ENCODE results near the gene PLEKHA6.

The PLEKHA6 gene, protein sequence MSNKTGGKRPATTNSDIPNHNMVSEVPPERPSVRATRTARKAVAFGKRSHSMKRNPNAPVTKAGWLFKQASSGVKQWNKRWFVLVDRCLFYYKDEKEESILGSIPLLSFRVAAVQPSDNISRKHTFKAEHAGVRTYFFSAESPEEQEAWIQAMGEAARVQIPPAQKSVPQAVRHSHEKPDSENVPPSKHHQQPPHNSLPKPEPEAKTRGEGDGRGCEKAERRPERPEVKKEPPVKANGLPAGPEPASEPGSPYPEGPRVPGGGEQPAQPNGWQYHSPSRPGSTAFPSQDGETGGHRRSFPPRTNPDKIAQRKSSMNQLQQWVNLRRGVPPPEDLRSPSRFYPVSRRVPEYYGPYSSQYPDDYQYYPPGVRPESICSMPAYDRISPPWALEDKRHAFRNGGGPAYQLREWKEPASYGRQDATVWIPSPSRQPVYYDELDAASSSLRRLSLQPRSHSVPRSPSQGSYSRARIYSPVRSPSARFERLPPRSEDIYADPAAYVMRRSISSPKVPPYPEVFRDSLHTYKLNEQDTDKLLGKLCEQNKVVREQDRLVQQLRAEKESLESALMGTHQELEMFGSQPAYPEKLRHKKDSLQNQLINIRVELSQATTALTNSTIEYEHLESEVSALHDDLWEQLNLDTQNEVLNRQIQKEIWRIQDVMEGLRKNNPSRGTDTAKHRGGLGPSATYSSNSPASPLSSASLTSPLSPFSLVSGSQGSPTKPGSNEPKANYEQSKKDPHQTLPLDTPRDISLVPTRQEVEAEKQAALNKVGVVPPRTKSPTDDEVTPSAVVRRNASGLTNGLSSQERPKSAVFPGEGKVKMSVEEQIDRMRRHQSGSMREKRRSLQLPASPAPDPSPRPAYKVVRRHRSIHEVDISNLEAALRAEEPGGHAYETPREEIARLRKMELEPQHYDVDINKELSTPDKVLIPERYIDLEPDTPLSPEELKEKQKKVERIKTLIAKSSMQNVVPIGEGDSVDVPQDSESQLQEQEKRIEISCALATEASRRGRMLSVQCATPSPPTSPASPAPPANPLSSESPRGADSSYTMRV

DNA sequence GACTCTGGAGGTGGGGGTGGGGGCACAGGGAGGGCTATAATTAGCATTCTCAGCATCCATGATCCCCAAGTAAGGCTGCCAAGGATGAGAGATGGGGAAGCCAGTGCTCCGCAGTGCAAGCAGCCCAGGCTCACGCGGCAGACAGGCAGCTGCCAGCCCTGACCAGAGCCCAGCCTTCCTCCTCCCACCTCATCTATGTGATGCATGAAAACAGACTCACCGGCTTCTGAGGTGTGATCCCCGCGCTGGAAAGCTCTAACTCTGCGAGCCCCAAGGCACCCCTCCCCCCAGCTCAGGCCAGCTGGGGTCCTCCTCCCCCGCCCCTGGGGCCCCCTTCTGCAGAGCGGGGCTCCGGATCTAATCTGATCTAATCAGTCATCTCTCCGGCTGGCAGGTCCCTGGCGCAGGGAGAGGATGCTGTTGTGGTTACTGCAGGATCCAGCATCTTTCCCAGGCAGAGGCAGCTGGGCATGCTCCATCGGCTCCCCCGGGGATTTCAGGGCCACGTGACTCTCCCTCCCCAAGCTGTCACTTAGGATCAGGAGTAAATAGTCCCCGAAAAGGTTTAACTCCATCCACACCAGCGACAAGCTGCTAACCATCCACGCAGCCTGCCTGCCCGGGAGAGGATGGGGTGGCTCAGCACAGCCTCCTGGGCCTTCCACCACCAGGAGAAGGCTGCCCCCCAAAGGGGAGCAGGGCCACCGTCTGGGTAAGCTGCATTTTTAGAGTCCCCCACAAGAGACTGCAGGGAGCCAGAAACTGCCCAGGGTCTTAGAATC is at the start of gene PLEKHA6:
Gene PLEKHA6 (minus strand): TSS at position 456 of the 782 bp plus-strand sequence. CDS start 86,202 bp downstream, outside the sequence.
- DNase-seq (ENCODE audit: low read depth in 2 of 2, low spot score in 1 of 2): no peak

DNA sequence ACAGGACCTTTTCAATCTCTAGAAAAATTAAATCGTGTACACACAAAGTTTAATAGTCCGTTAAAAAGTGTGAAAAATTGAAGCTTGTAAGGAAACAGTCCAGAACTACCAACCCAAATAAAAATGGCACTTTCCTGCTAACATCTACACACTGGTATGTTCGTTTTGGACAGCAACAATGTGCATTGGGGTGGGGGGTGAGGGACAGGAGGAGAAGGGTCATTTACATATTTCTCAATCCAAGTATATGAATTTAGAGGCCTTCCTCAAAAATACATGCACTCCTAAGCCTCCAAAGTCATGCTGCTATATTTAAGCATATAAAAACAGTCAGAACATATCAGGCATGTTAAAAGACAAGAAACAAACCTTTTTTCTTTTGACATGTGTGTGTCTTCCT is 49.4 kb upstream of the PLEKHA6 start:
- no peak for DNase-seq (ENCODE audit: low read depth in 2 of 2, low spot score in 1 of 2)

DNA sequence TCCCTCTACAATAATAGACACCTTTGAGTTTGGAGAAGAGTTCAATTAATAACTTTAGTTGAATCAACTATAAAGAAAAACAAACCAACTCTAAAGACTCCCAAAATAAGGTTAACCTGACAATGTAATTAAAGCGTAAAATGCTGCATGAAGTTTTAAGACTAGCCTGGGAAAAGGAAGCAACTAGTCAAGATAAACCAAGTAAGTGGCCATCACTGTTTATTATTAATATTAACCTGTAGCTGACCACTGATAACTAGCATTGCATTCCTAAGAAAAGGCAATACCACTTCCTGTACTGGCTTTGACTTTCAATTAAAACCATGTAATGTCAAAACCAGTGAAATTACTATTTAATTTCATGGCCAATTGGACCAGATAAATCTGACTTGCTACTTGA is 48.9 kb upstream of the PLEKHA6 start:
- no peak for DNase-seq (ENCODE audit: low read depth in 2 of 2, low spot score in 1 of 2)

DNA sequence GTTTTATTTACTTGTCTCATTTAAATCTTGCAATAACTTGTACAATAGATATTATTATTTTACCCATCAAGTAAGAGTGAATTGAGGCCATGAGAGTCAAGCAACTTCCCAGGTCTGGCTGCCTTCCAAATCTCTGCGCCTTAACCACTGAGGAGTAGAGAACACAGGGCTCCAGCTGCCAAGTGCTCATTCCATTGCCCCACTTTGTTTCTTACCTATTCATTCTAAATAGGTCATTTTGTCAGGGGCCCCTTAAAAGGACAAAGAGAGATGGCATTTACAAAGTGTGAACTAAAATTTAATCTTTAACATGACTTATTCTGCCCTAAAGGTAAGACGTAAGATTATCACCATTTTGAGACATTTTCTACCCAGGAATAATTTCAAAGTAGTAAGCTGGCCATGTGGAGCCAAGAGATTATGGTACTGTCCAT is 48.4 kb upstream of the PLEKHA6 start:
- no peak for DNase-seq (ENCODE audit: low read depth in 2 of 2, low spot score in 1 of 2)

DNA sequence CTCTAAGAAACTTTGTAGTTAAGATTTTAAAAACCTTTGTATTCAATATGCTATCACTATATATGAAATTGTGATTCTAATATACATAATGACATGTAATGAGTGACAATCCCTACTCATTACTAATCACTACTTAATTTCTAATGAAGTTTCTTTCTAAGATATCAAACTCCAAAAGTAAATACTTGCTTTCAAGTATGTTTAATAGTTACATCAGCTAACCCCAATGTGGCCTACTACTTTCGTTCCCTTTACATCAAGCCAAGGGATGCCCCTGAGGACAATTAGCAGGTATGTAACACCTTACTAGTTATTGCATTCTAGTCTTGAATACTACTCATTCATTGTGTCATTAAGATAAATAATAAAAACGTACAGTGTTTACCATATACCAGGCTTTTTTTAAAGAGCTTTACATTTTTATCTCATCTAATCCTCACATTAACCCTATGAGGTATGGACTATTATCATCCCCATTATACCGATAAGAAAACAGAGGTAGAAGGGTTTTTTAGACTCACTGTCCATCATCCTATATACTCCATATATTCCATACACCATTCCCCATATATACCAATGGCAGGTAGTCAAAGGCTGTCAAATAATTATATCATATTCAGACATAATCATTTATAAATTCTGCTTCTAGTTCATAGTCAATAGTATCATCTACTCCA is 47.7 kb upstream of the PLEKHA6 start:
- no peak for DNase-seq (ENCODE audit: low read depth in 2 of 2, low spot score in 1 of 2)

DNA sequence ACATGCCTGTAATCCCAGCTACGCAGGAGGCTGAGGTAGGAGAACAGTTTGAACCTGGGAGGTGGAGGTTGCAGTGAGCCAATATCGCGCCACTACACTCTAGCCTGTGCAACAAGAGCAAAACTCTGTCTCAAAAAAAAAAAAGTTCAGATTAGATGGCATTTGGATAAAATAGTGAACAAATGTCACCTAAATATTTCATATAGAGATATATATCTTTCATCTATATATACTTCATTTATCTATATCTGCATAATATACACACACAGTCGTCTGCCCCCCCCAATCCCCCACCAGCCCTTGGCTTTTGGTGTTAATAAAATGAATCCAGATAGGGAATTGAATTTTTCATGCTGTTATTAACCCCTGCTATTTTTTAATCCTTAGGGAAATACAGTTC is 46.9 kb upstream of the PLEKHA6 start:
- no peak for DNase-seq (ENCODE audit: low read depth in 2 of 2, low spot score in 1 of 2)

DNA sequence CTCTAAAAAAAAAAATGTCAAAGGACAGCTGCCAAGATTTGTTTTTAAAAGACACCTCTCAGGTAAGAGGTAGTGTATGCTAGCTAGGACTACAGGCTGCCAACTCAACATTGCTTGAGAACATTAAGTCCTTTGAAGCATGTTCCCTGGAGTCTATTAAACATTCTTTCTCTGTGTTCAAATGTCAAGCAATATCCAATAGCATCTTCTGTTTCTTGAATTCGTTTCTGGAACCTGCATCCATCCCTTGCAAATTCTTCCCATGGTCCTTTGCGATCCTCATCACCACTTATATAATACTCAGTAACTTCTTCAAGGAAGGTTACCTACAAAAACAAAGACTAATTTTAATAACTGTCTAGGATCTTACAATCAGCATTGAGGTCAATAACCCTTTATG is 46.3 kb upstream of the PLEKHA6 start:
- DNase-seq (ENCODE audit: low read depth in 2 of 2, low spot score in 1 of 2): no peak

DNA sequence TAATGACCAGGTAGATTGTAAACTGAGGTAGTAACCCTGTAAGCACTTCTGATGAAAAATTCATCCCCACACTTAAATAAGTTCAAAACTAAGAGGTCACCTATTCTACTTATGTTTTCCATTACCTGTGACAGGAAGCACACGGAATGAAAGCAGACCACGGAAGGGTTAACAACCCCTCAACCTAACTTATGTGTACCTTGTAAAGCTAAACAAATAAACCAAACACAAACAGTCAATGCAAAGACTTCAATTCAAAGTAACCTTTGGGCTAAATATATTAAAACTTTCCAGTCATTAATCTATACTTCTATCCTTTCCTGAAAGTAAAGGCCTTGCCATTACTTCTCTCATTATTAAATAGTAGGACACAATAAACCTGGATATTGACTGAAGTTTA is 44.9 kb upstream of the PLEKHA6 start:
- no peak for DNase-seq (ENCODE audit: low read depth in 2 of 2, low spot score in 1 of 2)

DNA sequence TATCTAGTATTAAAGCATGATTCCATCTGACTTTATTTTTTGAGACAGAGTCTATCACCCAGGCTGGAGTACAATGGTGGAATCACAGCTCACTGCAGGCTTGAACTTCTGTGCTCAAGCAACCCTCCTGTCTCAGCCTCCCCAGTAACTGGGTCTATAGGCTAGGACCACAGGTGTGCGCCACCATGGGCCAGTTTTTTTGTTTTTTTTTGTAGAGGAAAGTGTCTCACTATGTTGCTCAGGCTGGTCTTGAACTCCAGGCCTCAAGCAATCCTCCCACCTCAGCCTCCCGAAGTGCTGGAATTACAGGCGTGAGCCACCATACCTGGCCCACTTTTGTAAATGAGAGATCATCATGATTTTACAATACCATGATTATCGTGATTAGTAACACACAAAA is 42.7 kb upstream of the PLEKHA6 start:
- no peak for DNase-seq (ENCODE audit: low read depth in 2 of 2, low spot score in 1 of 2)

DNA sequence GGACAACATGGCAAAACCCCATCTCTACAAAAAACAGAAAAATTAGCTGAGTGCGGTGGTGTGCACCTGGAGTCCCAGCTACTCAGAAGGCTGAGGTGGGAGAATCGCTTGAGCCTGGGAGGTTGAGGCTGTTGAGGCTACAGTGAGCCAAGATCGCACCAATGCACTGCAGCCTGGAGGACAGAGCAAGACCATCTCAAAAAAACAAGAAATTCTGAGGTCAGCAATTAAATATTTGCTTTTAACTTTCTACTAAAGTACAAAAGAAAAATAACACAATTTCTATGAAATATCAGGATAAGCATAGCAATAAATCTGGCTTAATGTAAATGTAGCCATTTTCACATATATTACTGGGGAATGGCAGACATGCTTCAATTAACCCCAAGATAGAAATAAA is 42.0 kb upstream of the PLEKHA6 start:
- DNase-seq (ENCODE audit: low read depth in 2 of 2, low spot score in 1 of 2): no peak

DNA sequence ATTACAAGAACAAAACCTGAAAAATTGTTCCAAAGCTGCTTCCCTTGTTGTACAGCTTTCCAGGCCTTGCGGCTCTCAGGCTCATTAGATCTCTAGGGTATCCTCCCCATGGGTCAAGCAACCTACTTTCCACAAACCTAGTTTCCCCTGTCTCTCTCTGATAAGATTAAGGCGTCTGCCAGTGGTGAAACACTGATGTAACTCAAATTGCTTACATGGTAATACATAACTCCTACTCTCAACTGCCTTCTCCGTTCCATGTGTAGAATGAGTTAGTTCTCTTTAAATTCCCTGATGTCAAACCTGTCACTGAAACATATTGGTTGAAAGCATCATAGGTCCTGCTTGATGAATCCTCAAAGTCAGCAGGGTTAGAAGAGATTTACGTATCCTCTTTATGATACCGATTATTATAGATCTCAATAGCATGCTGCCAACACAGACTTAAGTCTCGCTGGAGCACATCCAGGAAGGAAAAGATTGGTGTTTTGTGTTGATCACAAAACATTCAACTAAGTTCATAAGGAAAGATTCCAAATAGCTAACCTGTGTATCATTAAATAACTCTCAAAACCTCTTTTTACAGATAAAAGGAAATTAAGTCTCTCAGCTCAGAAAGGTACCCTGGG is 41.3 kb upstream of the PLEKHA6 start:
- DNase-seq (ENCODE audit: low read depth in 2 of 2, low spot score in 1 of 2): no peak

DNA sequence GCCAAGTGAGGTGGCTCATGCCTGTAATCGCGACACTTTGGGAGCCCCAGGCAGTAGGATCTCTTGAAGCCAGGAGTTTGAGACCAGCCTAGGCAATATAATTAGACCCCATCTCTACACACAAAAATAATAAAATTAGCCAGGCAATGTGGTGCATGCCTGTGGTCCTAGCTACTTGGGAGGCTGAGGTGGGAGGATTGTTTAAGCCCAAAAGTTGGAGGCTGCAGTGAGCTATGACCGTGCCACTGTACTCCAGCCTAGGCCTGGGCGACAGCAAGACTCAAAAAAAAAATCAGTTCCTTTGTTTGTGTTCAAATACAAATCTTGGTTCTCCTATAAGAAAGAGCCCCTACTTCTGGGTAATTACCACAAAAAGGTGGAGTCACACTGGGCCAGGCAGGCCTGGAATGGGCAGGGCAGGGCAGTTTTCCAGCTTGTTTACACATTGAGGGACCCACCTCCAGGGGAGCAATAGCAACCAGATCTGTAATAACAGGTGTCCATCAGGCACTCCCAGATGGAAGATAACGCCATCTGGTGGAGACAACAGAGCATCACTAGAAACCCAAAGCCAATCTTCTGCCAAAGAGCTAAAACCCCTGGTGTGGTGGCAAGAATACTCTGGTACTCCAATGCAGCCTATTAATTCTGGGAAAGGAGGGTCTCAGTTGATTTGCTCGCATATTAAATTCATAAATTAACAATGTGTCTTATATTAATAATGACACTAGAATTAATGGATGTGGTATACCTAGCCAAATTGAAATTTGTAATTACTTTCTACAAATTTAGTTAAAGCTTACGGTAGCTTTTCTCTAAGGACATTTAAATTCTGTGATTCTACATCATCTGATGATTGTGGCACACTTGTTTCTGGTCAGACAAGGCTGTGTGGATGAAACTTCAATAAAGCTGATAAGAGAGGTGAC is 38.7 kb upstream of the PLEKHA6 start:
- no peak for DNase-seq (ENCODE audit: low read depth in 2 of 2, low spot score in 1 of 2)

DNA sequence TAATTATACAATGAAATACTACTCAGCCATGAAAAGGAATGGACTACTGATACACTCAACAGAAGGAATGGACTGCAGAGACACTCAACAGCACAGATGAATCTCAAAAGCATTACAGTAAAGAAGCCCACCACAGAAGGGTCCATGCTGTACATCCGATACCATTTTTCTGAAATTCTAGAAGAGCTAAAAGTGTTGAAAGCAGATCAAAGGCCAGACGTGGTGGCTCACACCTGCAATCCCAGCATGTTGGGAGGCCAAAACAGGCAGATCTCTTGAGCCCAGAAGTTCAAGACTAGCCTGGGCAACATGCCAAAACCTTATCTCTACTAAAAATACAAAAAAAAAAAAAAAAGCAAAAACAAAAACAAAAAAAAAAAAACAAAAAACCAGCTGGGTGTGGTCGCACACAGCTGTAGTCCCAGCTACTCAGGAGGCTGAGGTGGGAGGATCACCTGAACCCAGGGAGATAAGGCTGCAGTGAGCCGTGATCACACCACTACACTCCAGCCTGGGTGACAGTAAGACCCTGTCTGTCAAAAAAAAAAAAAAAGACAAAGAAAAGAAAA is 36.4 kb upstream of the PLEKHA6 start:
- no peak for DNase-seq (ENCODE audit: low read depth in 2 of 2, low spot score in 1 of 2)

DNA sequence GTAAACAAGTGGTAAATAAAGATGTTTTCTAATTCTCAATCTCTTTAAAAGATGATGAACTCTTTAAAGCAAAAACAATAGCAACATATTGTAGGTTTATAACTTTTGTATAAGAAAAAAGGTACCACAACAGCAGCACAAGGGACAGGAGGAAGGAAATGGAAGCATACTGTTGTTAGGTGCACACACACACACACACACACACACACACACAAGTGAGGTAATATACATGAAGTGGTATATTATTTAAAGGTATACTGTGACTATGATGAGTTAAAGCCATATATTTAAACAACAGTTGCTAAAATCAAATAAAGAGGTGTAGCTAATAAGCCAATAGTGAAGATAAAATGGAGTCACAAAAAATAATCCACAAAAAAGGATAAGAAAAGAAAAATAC is 31.9 kb upstream of the PLEKHA6 start:
- no peak for DNase-seq (ENCODE audit: low read depth in 2 of 2, low spot score in 1 of 2)

DNA sequence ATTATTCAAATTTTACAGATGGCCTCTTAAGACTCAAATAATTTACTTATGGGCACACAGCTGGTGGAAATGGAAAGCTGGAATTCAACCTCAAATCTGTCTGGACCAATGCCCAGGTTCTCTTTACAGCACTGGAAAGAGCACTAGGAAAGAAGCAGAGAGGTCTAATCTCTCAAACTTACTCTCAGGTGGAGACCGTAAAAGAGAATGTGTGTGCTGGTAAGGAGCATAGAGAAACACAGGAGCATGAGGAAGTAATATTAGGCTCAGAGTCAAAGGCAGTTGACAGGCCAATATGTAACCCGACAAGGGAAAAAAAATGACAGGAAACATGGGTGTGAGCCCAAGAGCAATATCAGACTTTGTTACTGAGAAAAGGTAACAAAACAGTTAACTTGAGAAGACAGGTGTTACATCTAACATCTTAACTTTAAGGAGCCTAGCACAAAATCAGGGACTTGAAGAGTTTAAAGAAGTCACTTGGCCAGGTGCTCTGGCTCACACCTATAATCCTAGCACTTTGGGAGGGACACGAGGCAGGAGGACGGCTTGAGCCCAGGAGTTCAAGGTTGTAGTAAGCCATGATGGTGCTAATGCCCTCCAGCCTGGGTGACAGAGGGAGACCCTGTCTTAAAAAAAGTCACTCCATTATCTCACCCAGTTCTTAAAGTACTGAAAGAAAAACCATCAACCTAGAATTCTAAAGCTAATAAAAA is 31.2 kb upstream of the PLEKHA6 start:
- no peak for DNase-seq (ENCODE audit: low read depth in 2 of 2, low spot score in 1 of 2)

DNA sequence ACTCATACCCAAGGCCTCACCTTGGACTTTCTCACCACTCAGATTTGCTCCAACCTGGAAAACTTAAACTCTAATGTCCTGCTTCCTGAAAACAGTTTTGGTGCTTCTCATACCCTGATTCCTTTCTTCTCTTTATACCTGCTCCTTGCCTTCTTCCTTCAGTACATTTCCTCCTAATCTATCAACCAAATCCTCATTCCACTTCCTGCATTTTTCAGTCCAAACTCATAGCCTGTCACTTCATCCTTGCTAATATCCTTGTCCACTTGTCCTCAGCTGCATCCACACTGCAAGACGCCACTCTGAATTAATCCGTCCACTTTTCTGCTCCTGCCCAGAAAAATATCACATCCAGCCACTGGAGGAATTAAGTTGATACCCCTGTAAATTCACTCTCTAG is 26.0 kb upstream of the PLEKHA6 start:
- no peak for DNase-seq (ENCODE audit: low read depth in 2 of 2, low spot score in 1 of 2)

DNA sequence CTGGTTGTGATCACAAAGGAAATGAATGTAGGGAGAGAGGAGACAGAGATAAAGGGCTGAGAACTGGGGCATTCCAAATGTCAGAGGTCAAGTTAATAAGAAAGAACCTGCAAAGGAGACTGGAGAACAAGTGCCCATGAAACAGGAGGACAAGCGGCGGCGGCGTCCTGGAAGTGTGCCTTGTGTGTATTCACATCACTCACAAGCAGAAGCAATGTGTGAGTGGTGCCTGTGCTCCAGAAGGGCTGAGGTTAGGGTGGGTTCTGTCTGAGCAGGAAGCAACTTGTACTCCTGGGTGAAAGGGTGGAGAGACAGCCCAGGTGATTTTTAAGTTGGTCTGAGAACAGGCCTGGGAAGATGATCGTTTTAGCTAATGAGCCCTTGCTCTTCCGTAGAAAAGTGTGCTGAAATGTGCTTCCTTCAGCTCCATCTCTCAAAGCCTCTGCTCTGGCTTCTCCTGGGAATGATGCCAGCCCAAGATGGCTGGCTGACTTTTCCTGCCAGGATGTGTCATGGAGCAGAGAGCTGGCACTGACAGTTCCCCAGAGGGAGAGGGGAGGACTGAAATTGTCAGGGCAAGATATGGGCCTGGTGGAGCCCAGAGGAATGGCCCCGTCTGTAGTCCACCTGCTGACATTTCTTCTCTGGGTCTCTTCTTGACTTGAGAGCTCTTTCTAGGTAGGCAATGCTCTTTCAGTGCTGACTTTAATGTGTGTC is 25.1 kb upstream of the PLEKHA6 start:
- DNase-seq (ENCODE audit: low read depth in 2 of 2, low spot score in 1 of 2): no peak

Measured in stimulated activated CD8-positive, alpha-beta memory T cell treated with anti-CD3 and anti-CD28 coated beads, Interleukin-4, amount 100 ng/mL, for 1 hour (primary cell).